HG03103 (cell line): ENCODE measurements around the gene SLC41A3.

Experiments used
- ATAC-seq: cut with Tn5 transposase; IDR thresholded peaks from one replicate; pipeline ENCODE4 v1.9.1; 2021; ENCODE audit warnings: low read depth; ENCODE audit not compliant: unreplicated experiment

The SLC41A3 gene

GRCh38 chr3:126121074-126121473 lies 37.1 kb upstream of the SLC41A3 start:
- ATAC-seq: no peak

GRCh38 chr3:126119976-126120375 lies 36.1 kb upstream of the SLC41A3 start:
- no peak for ATAC-seq

- ATAC-seq: no peak
Measured at GRCh38 chr3:126119008-126119675, 35.2 kb upstream of the SLC41A3 start.

GRCh38 chr3:126118591-126118990 lies 34.7 kb upstream of the SLC41A3 start:
- ATAC-seq: no peak

GRCh38 chr3:126117786-126118185 lies 33.9 kb upstream of the SLC41A3 start:
- ATAC-seq: no peak

- ATAC-seq: no peak
Measured at GRCh38 chr3:126117212-126117611, 33.3 kb upstream of the SLC41A3 start.

- ATAC-seq: no peak
Measured at GRCh38 chr3:126116526-126116925, 32.6 kb upstream of the SLC41A3 start.

- no peak for ATAC-seq
Measured at GRCh38 chr3:126114443-126115386, 30.8 kb upstream of the SLC41A3 start.

- ATAC-seq: no peak
Measured at GRCh38 chr3:126113733-126114442, 30.0 kb upstream of the SLC41A3 start.

GRCh38 chr3:126113238-126113555 lies 29.3 kb upstream of the SLC41A3 start:
- no peak for ATAC-seq

GRCh38 chr3:126112531-126113237 lies 28.8 kb upstream of the SLC41A3 start:
- ATAC-seq: no peak

GRCh38 chr3:126111566-126112475 lies 27.9 kb upstream of the SLC41A3 start:
- no peak for ATAC-seq

GRCh38 chr3:126111126-126111551 lies 27.2 kb upstream of the SLC41A3 start:
- no peak for ATAC-seq

GRCh38 chr3:126110431-126111125 lies 26.7 kb upstream of the SLC41A3 start:
- ATAC-seq: no peak

GRCh38 chr3:126109880-126110235 lies 25.9 kb upstream of the SLC41A3 start:
- ATAC-seq: no peak

- ATAC-seq: no peak
Measured at GRCh38 chr3:126109146-126109879, 25.4 kb upstream of the SLC41A3 start.

GRCh38 chr3:126108676-126109050 lies 24.7 kb upstream of the SLC41A3 start:
- ATAC-seq: no peak

GRCh38 chr3:126107957-126108675 lies 24.2 kb upstream of the SLC41A3 start:
- no peak for ATAC-seq
